Hepatocyte (in vitro differentiated cells): Measurements from ENCODE around the gene TNFAIP2. TPM values are rescaled to one million over a fixed set of nuclear protein-coding genes. Genes with fewer than 3 reads are reported as not detected.
"Not testable (repeated sequence)": the region's sequence is repeated elsewhere in the genome, so short reads cannot be mapped to it uniquely, and the experiment has no call there.

ENCODE experiments used
- DNase-seq: peaks from one replicate; pipeline ENCODE4 v3.0.0-alpha.2; 2016; ENCODE audit warnings: low spot score
- H2AFZ ChIP-seq: fragments of 200-600 bp; sonication (generic); 2 replicates; pipeline ENCODE4 v1.6.0; 2016; ENCODE audit warnings: antibody characterized with exemption, mild to moderate bottlenecking
- H3K27ac ChIP-seq: fragments of 200-600 bp; sonication (generic); 2 replicates; pipeline ENCODE4 v1.5.1; 2016; ENCODE audit warnings: mild to moderate bottlenecking
- H3K27me3 ChIP-seq: fragments of 200-600 bp; sonication (generic); 2 replicates; pipeline ENCODE4 v1.6.1; 2016
- H3K36me3 ChIP-seq: fragments of 200-600 bp; sonication (generic); replicated peaks from 2 replicates; pipeline ENCODE4 v1.5.1; 2016; ENCODE audit warnings: low read depth; ENCODE audit not compliant: insufficient read depth
- H3K4me1 ChIP-seq: fragments of 200-600 bp; sonication (generic); 2 replicates; pipeline ENCODE4 v1.5.1; 2016; ENCODE audit warnings: mild to moderate bottlenecking, moderate library complexity; ENCODE audit not compliant: insufficient read depth
- H3K4me2 ChIP-seq: fragments of 200-600 bp; sonication (generic); 2 replicates; pipeline ENCODE4 v1.6.0; 2016
- H3K4me3 ChIP-seq: fragments of 200-600 bp; sonication (generic); 2 replicates; pipeline ENCODE4 v1.5.1; 2016; ENCODE audit warnings: mild to moderate bottlenecking
- H3K79me2 ChIP-seq: fragments of 200-600 bp; sonication (generic); 2 replicates; pipeline ENCODE4 v1.6.0; 2017; ENCODE audit warnings: mild to moderate bottlenecking
- H3K9me2 ChIP-seq: fragments of 200-600 bp; sonication (generic); replicated peaks from 2 replicates; pipeline ENCODE4 v1.6.0; 2017; ENCODE audit warnings: mild to moderate bottlenecking; ENCODE audit not compliant: insufficient read depth
- H3K9me3 ChIP-seq: fragments of 200-600 bp; sonication (generic); 2 replicates; pipeline ENCODE4 v1.5.1; 2016; ENCODE audit warnings: low read depth, mild to moderate bottlenecking
- H4K20me1 ChIP-seq: fragments of 200-600 bp; sonication (generic); 2 replicates; pipeline ENCODE4 v1.6.0; 2016; ENCODE audit warnings: mild to moderate bottlenecking; ENCODE audit not compliant: insufficient read depth, poor library complexity, severe bottlenecking
- EZH2 ChIP-seq: fragments of 200-600 bp; sonication (generic); IDR thresholded peaks from 2 replicates; pipeline ENCODE4 v1.6.1; 2016; ENCODE audit warnings: antibody characterized with exemption, mild to moderate bottlenecking, borderline replicate concordance
- EZH2phosphoT487 ChIP-seq: fragments of 200-600 bp; sonication (generic); IDR thresholded peaks from one replicate; pipeline ENCODE4 v1.6.1; 2018; ENCODE audit warnings: antibody characterized with exemption, mild to moderate bottlenecking, low read depth, moderate library complexity; ENCODE audit not compliant: unreplicated experiment, severe bottlenecking
- WGBS: methylation state at CpG from one replicate; pipeline ENCODE4 v1.1.6; 2016; ENCODE audit warnings: low lambda C conversion rate; ENCODE audit errors: missing lambda C conversion rate; 5-methylcytosine and 5-hydroxymethylcytosine counted together
- polyA plus RNA-seq: library from polyadenylated mRNA; unstranded; fragments of >200 nt; fragmentation: Nextera tagmentation; extraction: Ambion mirVana; gene quantifications from 2 replicates; pipeline ENCODE4 v1.2.1, GENCODE V29; 2016
- total RNA-seq: library from RNA; depleted of rRNA; stranded (reverse); fragments of >200 nt; gene quantifications from 2 replicates; pipeline ENCODE4 v1.2.3, GENCODE V29; 2014
- TF ChIP-seq, protein P1 (sequence below): fragments of 200-600 bp; sonication (generic); IDR thresholded peaks from 2 replicates; pipeline ENCODE4 v1.5.1; 2016; ENCODE audit warnings: antibody characterized with exemption, mild to moderate bottlenecking; ENCODE audit not compliant: poor library complexity

TNFAIP2 gene
- total and polyA plus RNA-seq, 2 experiments from 2014 or later, result 14.2 to 16.0 TPM

DNA sequence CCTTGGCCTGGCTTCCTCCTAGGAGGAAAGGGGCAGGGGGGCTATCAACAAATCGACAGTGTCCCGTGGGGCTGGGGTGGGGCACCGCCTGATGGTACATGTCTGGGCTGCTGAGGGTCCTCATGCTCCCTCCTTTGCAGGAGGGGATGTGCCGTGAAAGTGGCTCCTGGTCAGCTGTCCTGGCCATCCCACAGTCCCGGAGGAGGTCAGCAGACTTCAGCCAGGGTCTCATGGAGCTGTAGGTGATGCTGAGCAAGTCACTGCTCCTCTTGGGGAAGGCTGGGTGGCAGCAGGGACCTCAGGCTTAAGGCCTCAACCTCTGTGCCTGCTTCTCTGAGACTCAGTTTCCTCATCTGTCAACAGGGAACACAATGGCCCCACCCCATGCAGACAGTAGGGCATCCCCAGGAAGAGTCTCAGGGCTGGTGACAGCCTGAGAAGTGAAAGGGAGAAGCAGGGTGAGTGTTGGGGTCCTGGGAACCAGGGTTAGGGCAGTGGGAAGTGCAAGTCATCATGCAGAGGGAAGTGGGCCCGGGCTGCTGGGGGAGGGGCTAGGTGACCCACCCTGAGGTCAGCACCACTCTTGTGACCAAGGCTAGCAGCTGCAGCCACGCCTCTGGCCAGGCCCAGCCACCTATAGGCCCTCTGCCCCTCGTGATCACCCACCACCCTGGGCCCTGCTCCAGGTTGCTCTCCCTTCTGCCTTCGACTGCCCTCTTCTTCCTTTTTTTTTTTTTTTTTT, 4.4 kb upstream of the TNFAIP2 start:
- H3K4me1 ChIP-seq, result peaks cover 28% of the 10 kb centered on the region
- 87% methylated on average over 9 of the region's 9 CpGs for WGBS
- no peak overlapping the region for H3K27ac ChIP-seq
- TF ChIP-seq EZH2 (no peak), EZH2phosphoT487 (no peak)
- TF ChIP-seq, protein P1, sequence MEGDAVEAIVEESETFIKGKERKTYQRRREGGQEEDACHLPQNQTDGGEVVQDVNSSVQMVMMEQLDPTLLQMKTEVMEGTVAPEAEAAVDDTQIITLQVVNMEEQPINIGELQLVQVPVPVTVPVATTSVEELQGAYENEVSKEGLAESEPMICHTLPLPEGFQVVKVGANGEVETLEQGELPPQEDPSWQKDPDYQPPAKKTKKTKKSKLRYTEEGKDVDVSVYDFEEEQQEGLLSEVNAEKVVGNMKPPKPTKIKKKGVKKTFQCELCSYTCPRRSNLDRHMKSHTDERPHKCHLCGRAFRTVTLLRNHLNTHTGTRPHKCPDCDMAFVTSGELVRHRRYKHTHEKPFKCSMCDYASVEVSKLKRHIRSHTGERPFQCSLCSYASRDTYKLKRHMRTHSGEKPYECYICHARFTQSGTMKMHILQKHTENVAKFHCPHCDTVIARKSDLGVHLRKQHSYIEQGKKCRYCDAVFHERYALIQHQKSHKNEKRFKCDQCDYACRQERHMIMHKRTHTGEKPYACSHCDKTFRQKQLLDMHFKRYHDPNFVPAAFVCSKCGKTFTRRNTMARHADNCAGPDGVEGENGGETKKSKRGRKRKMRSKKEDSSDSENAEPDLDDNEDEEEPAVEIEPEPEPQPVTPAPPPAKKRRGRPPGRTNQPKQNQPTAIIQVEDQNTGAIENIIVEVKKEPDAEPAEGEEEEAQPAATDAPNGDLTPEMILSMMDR, result no peak
- no peak overlapping the region for H2AFZ ChIP-seq
- no peaks in the 10 kb centered on the region for H4K20me1 ChIP-seq
- no peak overlapping the region for H3K4me2 ChIP-seq
- no peaks in the 10 kb centered on the region for H3K27me3 ChIP-seq
- no peak for DNase-seq
- no peaks in the 10 kb centered on the region for H3K79me2 ChIP-seq
- H3K4me3 ChIP-seq, result no peak overlapping the region
- H3K9me2 ChIP-seq, result no peaks in the 10 kb centered on the region
- no peaks in the 10 kb centered on the region for H3K9me3 ChIP-seq
- no peaks in the 10 kb centered on the region for H3K36me3 ChIP-seq

DNA sequence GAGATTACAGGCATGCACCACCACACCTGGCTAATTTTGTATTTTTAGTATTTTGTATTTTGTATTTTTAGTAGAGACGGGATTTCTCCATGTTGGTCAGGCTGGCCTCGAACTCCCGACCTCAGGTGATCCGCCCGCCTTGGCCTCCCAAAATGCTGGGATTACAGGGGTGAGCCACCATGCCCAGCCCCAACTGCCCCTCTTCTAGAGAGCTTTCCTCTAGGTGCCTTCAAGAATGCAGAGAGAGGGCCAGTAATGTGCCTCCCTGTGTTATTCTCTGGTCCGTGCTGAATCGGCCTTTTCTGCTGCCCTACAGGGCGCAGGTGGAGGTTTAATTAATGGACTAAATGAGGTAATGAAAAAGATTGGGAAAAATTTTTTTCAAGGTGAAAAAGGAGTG, 3.7 kb upstream of the TNFAIP2 start:
- H3K4me2 ChIP-seq, H3K9me3 ChIP-seq, H3K9me2 ChIP-seq, H3K4me3 ChIP-seq, H2AFZ ChIP-seq, H3K27me3 ChIP-seq, H3K36me3 ChIP-seq, H3K27ac ChIP-seq, H3K79me2 ChIP-seq, DNase-seq, H4K20me1 ChIP-seq: not testable (repeated sequence)
- 94% methylated on average over 8 of the region's 8 CpGs for WGBS
- H3K4me1 ChIP-seq, result peaks cover 30% of the 10 kb centered on the region

DNA sequence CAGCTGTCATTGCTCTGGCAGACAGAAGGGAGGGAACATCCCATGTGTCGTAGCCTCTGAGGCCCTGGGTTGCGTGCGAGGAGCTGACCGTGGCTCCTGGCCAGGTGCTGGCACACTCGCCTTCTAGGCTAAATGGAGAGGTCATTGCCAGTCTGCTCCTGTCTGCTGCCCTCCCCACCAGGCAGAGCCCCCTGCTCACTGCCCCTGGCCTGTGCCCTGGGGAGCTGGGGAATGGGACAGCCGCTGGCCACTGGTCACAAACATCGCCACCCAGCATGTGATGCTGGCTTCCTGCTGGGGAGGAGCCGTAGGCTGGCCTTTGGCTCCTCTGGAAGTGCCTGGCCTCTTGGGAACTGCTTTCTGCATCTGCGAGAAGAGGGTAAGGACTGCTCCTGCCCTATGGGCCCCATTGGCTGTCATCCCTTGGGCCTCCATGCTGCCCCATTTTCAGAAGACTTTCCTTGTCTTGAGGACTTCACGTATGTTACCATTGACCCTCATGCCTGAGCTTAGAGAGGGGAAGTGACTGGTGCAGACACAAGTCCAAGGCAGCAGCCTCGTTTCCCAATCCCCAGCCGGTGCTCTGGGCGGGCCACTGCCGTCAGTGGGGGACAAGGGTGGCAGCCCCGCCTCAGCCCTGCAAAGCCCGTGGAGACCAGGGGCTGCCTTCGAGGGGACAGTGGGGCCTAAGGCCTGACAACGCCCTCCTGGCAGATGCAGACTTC, 2.0 kb upstream of the TNFAIP2 start:
- Histone ChIP-seq H3K4me2 (peak overlapping the region; percentile 90), H2AFZ (no peak overlapping the region), H3K9me3 (no peaks in the 10 kb centered on the region), H4K20me1 (no peaks in the 10 kb centered on the region), H3K27me3 (no peaks in the 10 kb centered on the region), H3K36me3 (no peaks in the 10 kb centered on the region), H3K79me2 (no peaks in the 10 kb centered on the region), H3K27ac (peak overlapping the region; percentile 29), H3K4me1 (peaks cover 30% of the 10 kb centered on the region), H3K4me3 (no peak overlapping the region), H3K9me2 (no peaks in the 10 kb centered on the region)
- DNase-seq, result no peak
- TF ChIP-seq, protein P1, result no peak
- TF ChIP-seq EZH2phosphoT487 (no peak), EZH2 (no peak)
- 66% methylated on average over 18 of the region's 18 CpGs for WGBS

DNA sequence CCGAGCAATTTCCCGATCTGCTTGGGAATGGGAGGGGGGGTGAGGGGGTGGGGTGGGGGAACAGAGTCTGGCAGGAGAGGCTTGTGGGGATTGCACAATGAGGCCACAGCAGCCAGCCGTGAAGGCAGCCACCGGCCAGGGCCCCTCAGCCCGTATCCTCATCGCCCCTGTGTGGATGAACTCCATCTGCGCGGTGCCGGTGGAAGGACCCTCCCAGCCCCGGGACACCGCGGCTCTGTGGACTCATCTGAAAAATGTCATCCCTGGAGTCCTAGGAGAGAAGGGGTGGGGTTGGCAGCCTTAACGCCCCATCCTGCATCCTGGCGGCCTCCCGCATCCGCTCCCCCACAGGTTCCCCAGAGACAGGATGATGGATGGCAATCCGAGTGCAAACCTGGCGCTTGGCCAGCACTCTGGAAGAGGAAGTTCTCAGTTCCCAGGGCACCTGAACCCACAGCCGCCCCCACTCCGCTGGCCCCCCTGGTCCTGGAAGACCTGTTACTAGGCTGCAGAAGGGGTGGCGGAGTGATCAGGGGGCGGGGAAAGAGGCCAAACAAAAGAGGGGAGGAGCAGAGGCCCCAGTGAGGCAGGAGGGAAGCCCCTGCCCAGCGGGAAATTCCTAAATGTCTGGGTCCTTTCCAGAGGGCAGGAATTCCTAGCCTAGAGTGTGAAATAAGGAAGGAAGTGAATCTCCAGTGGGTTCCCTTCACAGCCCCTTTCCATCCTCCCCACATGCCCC, 1.2 kb upstream of the TNFAIP2 start:
- Histone ChIP-seq H3K9me2 (no peaks in the 10 kb centered on the region), H3K9me3 (no peaks in the 10 kb centered on the region), H3K27ac (peak overlapping the region; percentile 75), H3K79me2 (no peaks in the 10 kb centered on the region), H2AFZ (peak overlapping the region; percentile 17), H4K20me1 (no peaks in the 10 kb centered on the region), H3K27me3 (no peaks in the 10 kb centered on the region), H3K4me1 (peaks cover 30% of the 10 kb centered on the region), H3K36me3 (no peaks in the 10 kb centered on the region), H3K4me3 (no peak overlapping the region), H3K4me2 (peak overlapping the region; percentile 90)
- DNase-seq, result peak; percentile 87
- 19% methylated on average over 22 of the region's 23 CpGs for WGBS
- TF ChIP-seq EZH2phosphoT487 (no peak), EZH2 (no peak)
- TF ChIP-seq, protein P1, result no peak
